Measurements from ENCODE around the gene FUS. TPM values are rescaled to one million over a fixed set of nuclear protein-coding genes. Genes with fewer than 3 reads are reported as not detected.

FUS gene
- total RNA-seq, 1 experiment from 2014 or later: 522 TPM

DNA sequence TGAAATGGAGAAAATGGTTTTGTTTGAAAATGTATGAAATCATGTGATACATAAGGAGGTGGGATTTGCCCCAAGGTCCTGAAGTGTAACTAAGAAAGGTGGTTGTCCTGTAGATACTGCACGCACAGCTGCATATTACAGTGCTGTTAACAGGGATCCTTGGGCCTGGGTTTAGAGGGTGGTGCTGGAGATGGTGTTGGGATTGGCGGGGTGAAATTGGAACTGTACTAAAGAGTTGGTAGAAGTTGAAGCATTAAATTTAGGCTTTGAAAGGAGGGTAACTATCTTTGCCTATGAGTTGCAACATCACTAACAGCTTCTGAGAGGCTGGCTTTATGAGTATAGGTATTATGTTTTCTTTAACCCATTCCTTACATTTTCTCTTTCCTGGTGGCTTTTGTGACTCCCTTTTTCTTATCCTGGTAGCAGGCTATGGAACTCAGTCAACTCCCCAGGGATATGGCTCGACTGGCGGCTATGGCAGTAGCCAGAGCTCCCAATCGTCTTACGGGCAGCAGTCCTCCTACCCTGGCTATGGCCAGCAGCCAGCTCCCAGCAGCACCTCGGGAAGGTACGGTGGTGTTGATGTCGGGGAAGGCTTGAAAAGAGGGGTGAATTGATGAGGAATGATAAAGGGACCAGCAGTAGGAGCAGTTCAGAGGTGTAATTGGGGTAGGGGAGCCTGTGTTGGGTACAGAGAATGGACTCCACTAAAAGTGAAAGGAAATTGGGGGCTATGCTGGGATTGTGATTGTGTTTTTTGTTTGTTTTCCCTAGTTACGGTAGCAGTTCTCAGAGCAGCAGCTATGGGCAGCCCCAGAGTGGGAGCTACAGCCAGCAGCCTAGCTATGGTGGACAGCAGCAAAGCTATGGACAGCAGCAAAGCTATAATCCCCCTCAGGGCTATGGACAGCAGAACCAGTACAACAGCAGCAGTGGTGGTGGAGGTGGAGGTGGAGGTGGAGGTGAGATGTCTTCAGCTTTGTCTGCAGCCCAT is 3.8 kb downstream of the FUS start:
- Histone ChIP-seq H3K4me3 (replicated peaks in 1 of 2; ENCODE audit: low read depth in 1 of 2, low read length in 2 of 2) (no peak overlapping the region), H3K9me2 (ENCODE audit: insufficient read depth) (no peaks in the 10 kb centered on the region), H3K36me3 (ENCODE audit: control insufficient read depth in 1 of 2, insufficient read depth in 2 of 2, low read length in 2 of 2) (peaks cover 57 to 75% of the 10 kb centered on the region in 2 experiments), H3K9me3 (ENCODE audit: control insufficient read depth in 1 of 2, insufficient read depth in 1 of 2, low read depth in 1 of 2, low read length in 2 of 2) (no peaks in the 10 kb centered on the region), H3K9ac (ENCODE audit: low read length) (no peak overlapping the region), H3K79me2 (ENCODE audit: insufficient read depth, low read length) (peaks cover 88% of the 10 kb centered on the region), H3K4me1 (ENCODE audit: control insufficient read depth in 1 of 2, insufficient read depth in 2 of 2, low read length in 2 of 2) (peaks cover 8 to 23% of the 10 kb centered on the region in 2 experiments), H3K27me3 (ENCODE audit: insufficient read depth, low read length) (no peaks in the 10 kb centered on the region), H4K20me1 (ENCODE audit: insufficient read depth) (peaks cover 75% of the 10 kb centered on the region), H2AFZ (ENCODE audit: low read depth, low read length, poor library complexity, severe bottlenecking) (no peak overlapping the region), H3K4me2 (ENCODE audit: low read length) (no peak overlapping the region), H3K27ac (ENCODE audit: low read depth, low read length) (no peak overlapping the region)
- TF ChIP-seq CBX3 (IDR thresholded peaks at IDR 0.05; ENCODE audit: low read depth) (no peak), FOSL1 (IDR thresholded peaks at IDR 0.05; ENCODE audit: low read depth) (no peak), YY1 (IDR thresholded peaks at IDR 0.05; ENCODE audit: extremely low read depth, insufficient replicate concordance, low read depth, low read length) (no peak), EZH2phosphoT487 (IDR thresholded peaks at IDR 0.05; ENCODE audit: borderline replicate concordance) (no peak), TCF7L2 (IDR thresholded peaks at IDR 0.05; ENCODE audit: borderline replicate concordance, extremely low read depth, insufficient read depth, insufficient read length) (no peak), CEBPB (IDR thresholded peaks at IDR 0.05; ENCODE audit: low read depth) (no peak), SRF (IDR thresholded peaks at IDR 0.05; ENCODE audit: low read depth) (no peak), EZH2 (IDR thresholded peaks at IDR 0.05) (no peak), POLR2A (IDR thresholded peaks at IDR 0.05; ENCODE audit: borderline replicate concordance, extremely low read depth, insufficient read depth, insufficient read length) (no peak), ELF1 (IDR thresholded peaks at IDR 0.05; ENCODE audit: borderline replicate concordance, low read depth) (no peak), ZNF274 (IDR thresholded peaks at IDR 0.05; ENCODE audit: low read depth, low read length) (no peak)
- TF ChIP-seq, protein P1, sequence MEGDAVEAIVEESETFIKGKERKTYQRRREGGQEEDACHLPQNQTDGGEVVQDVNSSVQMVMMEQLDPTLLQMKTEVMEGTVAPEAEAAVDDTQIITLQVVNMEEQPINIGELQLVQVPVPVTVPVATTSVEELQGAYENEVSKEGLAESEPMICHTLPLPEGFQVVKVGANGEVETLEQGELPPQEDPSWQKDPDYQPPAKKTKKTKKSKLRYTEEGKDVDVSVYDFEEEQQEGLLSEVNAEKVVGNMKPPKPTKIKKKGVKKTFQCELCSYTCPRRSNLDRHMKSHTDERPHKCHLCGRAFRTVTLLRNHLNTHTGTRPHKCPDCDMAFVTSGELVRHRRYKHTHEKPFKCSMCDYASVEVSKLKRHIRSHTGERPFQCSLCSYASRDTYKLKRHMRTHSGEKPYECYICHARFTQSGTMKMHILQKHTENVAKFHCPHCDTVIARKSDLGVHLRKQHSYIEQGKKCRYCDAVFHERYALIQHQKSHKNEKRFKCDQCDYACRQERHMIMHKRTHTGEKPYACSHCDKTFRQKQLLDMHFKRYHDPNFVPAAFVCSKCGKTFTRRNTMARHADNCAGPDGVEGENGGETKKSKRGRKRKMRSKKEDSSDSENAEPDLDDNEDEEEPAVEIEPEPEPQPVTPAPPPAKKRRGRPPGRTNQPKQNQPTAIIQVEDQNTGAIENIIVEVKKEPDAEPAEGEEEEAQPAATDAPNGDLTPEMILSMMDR (IDR thresholded peaks at IDR 0.05 in 2 of 3, conservative IDR thresholded peaks at IDR 0.05 in 1 of 3; ENCODE audit: borderline replicate concordance in 1 of 3, insufficient read depth in 1 of 3, low read depth in 2 of 3, low read length in 2 of 3): no peak
- TF ChIP-seq, protein P2, sequence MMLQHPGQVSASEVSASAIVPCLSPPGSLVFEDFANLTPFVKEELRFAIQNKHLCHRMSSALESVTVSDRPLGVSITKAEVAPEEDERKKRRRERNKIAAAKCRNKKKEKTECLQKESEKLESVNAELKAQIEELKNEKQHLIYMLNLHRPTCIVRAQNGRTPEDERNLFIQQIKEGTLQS (IDR thresholded peaks at IDR 0.05): no peak
- TF ChIP-seq, protein P3, sequence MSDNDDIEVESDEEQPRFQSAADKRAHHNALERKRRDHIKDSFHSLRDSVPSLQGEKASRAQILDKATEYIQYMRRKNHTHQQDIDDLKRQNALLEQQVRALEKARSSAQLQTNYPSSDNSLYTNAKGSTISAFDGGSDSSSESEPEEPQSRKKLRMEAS (IDR thresholded peaks at IDR 0.05): no peak
- intact Hi-C loops (cut with micrococcal nuclease): no loop called here
- BruUV-seq (replicated peaks): no TSS peak
- ChIA-PET POLR2A (no interaction called here), CTCF (no interaction called here), RAD21 (ENCODE audit: low non-redundant PET in 1 of 2, low total read pairs in 2 of 2, uncharacterized antibody in 2 of 2, unreplicated experiment in 2 of 2) (no interaction called here)
- DNase-seq (ENCODE audit: low read depth, low spot score) (no peak), ATAC-seq (no peak)
